PC-9 (cell line): ENCODE measurements around the gene PTAFR. TPM values are rescaled to one million over a fixed set of nuclear protein-coding genes. Genes with fewer than 3 reads are reported as not detected.
"Not testable (repeated sequence)": the region's sequence is repeated elsewhere in the genome, so short reads cannot be mapped to it uniquely, and the experiment has no call there.

ENCODE experiments used
- BruUV-seq: library from RNA; stranded (reverse); fragments of 400-500 nt; replicated peaks from 2 replicates; lab custom pipeline; 2021; lab: Mats Ljungman, UMichigan
- CTCF ChIA-PET: fragments of 300-600 bp; sonication (Branson Sonifier 250); formaldehyde crosslinking; loops from one replicate; lab custom pipeline; 2022; ENCODE audit warnings: antibody characterized with exemption; lab: Charles Lee
- POLR2A ChIA-PET: fragments of 300-600 bp; sonication (Branson Sonifier 250); formaldehyde crosslinking; loops from one replicate; lab custom pipeline; 2022; ENCODE audit warnings: antibody characterized with exemption; ENCODE audit not compliant: unreplicated experiment; lab: Charles Lee
- DNase-seq, 2 experiments: peaks; one replicate each; pipeline versions ENCODE4 v3.0.0 to v3.0.0-alpha.2; 2015 to 2022; ENCODE audit warnings: mixed read lengths in 1 of 2
- H2AFZ ChIP-seq: fragments of 200-600 bp; sonication (generic); 2 replicates; pipeline ENCODE4 v1.8.1; 2017; ENCODE audit warnings: antibody characterized with exemption
- H3F3A ChIP-seq: fragments of 200-600 bp; sonication (generic); 2 replicates; pipeline ENCODE4 v1.8.1; 2017; ENCODE audit warnings: antibody characterized with exemption, mild to moderate bottlenecking, low read depth; ENCODE audit not compliant: insufficient read depth
- H3K27ac ChIP-seq: fragments of 200-600 bp; sonication (generic); 2 replicates; pipeline ENCODE4 v1.6.1; 2016; ENCODE audit warnings: mixed run types
- H3K27me3 ChIP-seq: fragments of 200-600 bp; sonication (generic); 2 replicates; pipeline ENCODE4 v1.6.1; 2016; ENCODE audit warnings: low read depth, mixed run types; ENCODE audit not compliant: insufficient read depth
- H3K36me3 ChIP-seq: fragments of 200-600 bp; sonication (generic); 2 replicates; pipeline ENCODE4 v1.6.1; 2016; ENCODE audit warnings: low read depth, mixed run types
- H3K4me1 ChIP-seq: fragments of 200-600 bp; sonication (generic); replicated peaks from 2 replicates; pipeline ENCODE4 v1.6.1; 2016; ENCODE audit warnings: mixed run types; ENCODE audit not compliant: insufficient read depth
- H3K4me2 ChIP-seq: fragments of 200-600 bp; sonication (generic); 2 replicates; pipeline ENCODE4 v1.6.1; 2017; ENCODE audit warnings: mixed run types
- H3K4me3 ChIP-seq: fragments of 200-600 bp; sonication (generic); 2 replicates; pipeline ENCODE4 v1.6.1; 2016; ENCODE audit warnings: mixed run types
- H3K79me2 ChIP-seq: fragments of 200-600 bp; sonication (generic); 2 replicates; pipeline ENCODE4 v1.6.1; 2017; ENCODE audit warnings: low read depth, mixed run types
- H3K9me2 ChIP-seq: fragments of 200-600 bp; sonication (generic); 2 replicates; pipeline ENCODE4 v1.8.1; 2017; ENCODE audit warnings: mild to moderate bottlenecking; ENCODE audit not compliant: insufficient read depth
- H3K9me3 ChIP-seq: fragments of 200-600 bp; sonication (generic); 2 replicates; pipeline ENCODE4 v1.8.1; 2016; ENCODE audit warnings: low read depth; ENCODE audit not compliant: insufficient read depth
- H4K20me1 ChIP-seq: fragments of 200-600 bp; sonication (generic); 2 replicates; pipeline ENCODE4 v1.8.1; 2017; ENCODE audit not compliant: insufficient read depth
- CTCF ChIP-seq: fragments of 200-600 bp; sonication (generic); conservative IDR thresholded peaks from 2 replicates; pipeline ENCODE4 v1.6.1; 2017; ENCODE audit warnings: mixed run types, antibody characterized with exemption, mild to moderate bottlenecking, moderate library complexity
- EZH2 ChIP-seq: fragments of 200-600 bp; sonication (generic); IDR thresholded peaks from 2 replicates; pipeline ENCODE4 v1.8.0; 2017; ENCODE audit warnings: antibody characterized with exemption, low read depth
- intact Hi-C: fragments of 100-400 bp; cut with micrococcal nuclease; formaldehyde crosslinking; loops from one replicate; pipeline ENCODE4 v1.10.0; 2022; ENCODE audit not compliant: unreplicated experiment
- total RNA-seq: library from RNA; stranded (reverse); gene quantifications from 2 replicates; pipeline ENCODE4 v1.2.3, GENCODE V29; 2021

Gene PTAFR
- total RNA-seq, 1 experiment from 2014 or later: 12.2 TPM

GRCh38 chr1:28141685-28142084 is 34.8 kb downstream of the PTAFR start:
- intact Hi-C loops: no loop called here
- Histone ChIP-seq H3K27ac (no peak overlapping the region), H3K4me3 (no peak overlapping the region)

DNA sequence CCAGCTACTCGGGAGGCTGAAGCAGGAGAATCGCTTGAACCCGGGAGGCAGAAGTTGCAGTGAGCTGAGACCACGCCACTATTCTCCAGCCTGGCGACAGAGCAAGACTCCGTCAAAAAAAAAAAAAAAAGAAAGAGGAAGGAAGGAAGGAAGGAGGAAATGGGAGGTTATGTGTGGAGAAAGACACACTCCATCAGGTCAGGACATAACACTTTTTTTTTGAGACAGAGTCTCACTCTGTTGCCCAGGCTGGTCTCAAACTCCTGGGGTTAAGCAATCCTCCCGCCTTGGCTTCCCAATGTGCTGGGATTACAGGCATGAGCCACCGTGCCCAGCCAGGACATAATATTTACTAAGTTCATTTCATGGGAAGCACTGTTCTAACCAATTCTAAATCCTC is 36.6 kb downstream of the PTAFR start:
- CTCF ChIA-PET, H3K9me3 ChIP-seq, H3K36me3 ChIP-seq, H4K20me1 ChIP-seq, H3K4me3 ChIP-seq, H3K9me2 ChIP-seq, H2AFZ ChIP-seq, BruUV-seq, H3K79me2 ChIP-seq, DNase-seq, POLR2A ChIA-PET, H3K27ac ChIP-seq, H3K27me3 ChIP-seq, H3K4me2 ChIP-seq: not testable (repeated sequence)
- intact Hi-C loops: loop anchor here (5.0 kb wide), 1 partner anchor 53 kb away; the partner anchor contains the start of gene EYA3
- Histone ChIP-seq H3K4me1 (peaks cover 43% of the 10 kb centered on the region), H3F3A (peaks cover 46% of the 10 kb centered on the region)

More at GRCh38 chr1:28141685-28142084, 34.8 kb downstream of the PTAFR start:
- Histone ChIP-seq H3K4me1 (peaks cover 36% of the 10 kb centered on the region), H2AFZ (no peak overlapping the region), H3K9me2 (no peaks in the 10 kb centered on the region), H3K9me3 (no peaks in the 10 kb centered on the region), H3F3A (peaks cover 32% of the 10 kb centered on the region), H3K4me2 (no peak overlapping the region), H4K20me1 (no peaks in the 10 kb centered on the region), H3K79me2 (no peaks in the 10 kb centered on the region), H3K36me3 (no peaks in the 10 kb centered on the region), H3K27me3 (no peaks in the 10 kb centered on the region)
- TF ChIP-seq EZH2 (no peak), CTCF (no peak)
- no TSS peak for BruUV-seq
- POLR2A ChIA-PET: no interaction called here
- DNase-seq: no peak
- CTCF ChIA-PET: no interaction called here

DNA sequence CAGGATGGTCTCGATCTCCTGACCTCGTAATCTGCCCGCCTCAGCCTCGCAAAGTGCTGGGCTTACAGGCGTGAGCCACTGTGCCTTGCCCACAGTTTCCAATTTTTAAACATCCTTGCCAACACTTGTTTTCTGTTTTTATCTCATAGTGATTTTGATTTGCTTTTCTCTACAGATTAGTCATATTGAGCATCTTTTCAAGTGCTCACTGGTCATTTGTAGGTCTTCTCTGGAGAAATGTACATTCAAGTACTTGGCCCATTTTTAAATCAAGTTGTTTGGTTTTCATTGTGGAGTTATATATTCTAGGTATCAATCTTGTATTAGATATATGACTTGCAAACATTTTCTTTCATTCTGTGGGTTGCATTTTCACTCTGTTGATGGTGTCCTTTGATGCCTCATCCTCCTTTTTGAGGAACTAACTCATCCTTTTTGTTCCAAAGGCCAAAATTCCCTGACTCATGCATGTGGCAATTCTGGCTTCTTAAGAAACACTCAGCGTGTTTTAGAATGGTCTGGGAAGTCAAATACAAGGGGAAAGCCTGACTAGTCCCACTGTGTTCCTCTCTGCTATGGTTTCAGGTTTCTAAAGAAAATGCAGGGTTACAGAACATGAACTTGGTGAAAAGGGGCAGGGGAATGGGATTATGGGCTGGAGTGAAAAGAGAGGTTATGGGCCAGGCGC is 37.3 kb downstream of the PTAFR start:
- POLR2A ChIA-PET: no interaction called here
- intact Hi-C loops: loop anchor here (5.0 kb wide), 1 partner anchor 52 kb away; the partner anchor contains the start of gene EYA3
- H3K4me3 ChIP-seq: no peak overlapping the region
- no peak overlapping the region for H3K4me2 ChIP-seq
- no peaks in the 10 kb centered on the region for H4K20me1 ChIP-seq
- no peak overlapping the region for H2AFZ ChIP-seq
- H3K79me2 ChIP-seq: no peaks in the 10 kb centered on the region
- H3K4me1 ChIP-seq: peaks cover 42% of the 10 kb centered on the region
- CTCF ChIA-PET: no interaction called here
- H3K9me3 ChIP-seq: no peaks in the 10 kb centered on the region
- no peaks in the 10 kb centered on the region for H3K27me3 ChIP-seq
- BruUV-seq: no TSS peak
- no peak for TF ChIP-seq CTCF
- no peak for TF ChIP-seq EZH2
- peak in 1 of 2 experiments; percentile 45 for DNase-seq
- H3F3A ChIP-seq: peaks cover 48% of the 10 kb centered on the region
- H3K27ac ChIP-seq: peak overlapping the region; percentile 26; the same call in 1 of the 2 replicates
- H3K9me2 ChIP-seq: no peaks in the 10 kb centered on the region
- no peaks in the 10 kb centered on the region for H3K36me3 ChIP-seq
